GM12878 (cell line): ENCODE results near the gene MAP3K4. TPM values are rescaled to one million over a fixed set of nuclear protein-coding genes. Genes with fewer than 3 reads are reported as not detected.

Source experiments
- ATAC-seq: fragments of 200-7000 bp; cut with Tn5 transposase; 3 replicates; pipeline ENCODE4 v1.9.1; 2020; ENCODE audit warnings: mild to moderate bottlenecking, moderate library complexity
- BruUV-seq: library from RNA; stranded (reverse); fragments of 400-500 nt; replicated peaks from 2 replicates; lab custom pipeline; 2021; lab: Mats Ljungman, UMichigan
- CTCF ChIA-PET: fragments of 300-600 bp; sonication (Branson Sonifier 250); formaldehyde crosslinking; extraction: SDS; loops from one replicate; lab custom pipeline; 2021; ENCODE audit warnings: inconsistent platforms; lab: Yijun Ruan, JAX
- POLR2A ChIA-PET: fragments of 350-600 bp; formaldehyde crosslinking; extraction: SDS; loops from one replicate; lab custom pipeline; 2021; ENCODE audit warnings: inconsistent platforms; lab: Charles Lee
- RAD21 ChIA-PET: fragments of 300-600 bp; sonication (Branson Sonifier 250); formaldehyde crosslinking; loops from one replicate; lab custom pipeline; 2023; ENCODE audit warnings: antibody characterized with exemption; ENCODE audit not compliant: unreplicated experiment; lab: Charles Lee
- SMC1A ChIA-PET: fragments of 300-600 bp; sonication (Branson Sonifier 250); formaldehyde crosslinking; loops from one replicate; lab custom pipeline; 2023; ENCODE audit not compliant: unreplicated experiment, uncharacterized antibody; lab: Charles Lee
- DNase-seq: peaks from one replicate; pipeline ENCODE4 v3.0.0-alpha.2; 2011; ENCODE audit warnings: low read depth, low spot score
- FAIRE-seq: peaks from 3 replicates; lab custom pipeline; 2011; peaks lifted over from hg19 to GRCh38; lab: Jason Lieb, UNC
- H2AFZ ChIP-seq: 2 replicates; pipeline ENCODE4 v1.6.0; 2011; ENCODE audit warnings: low read depth, low read length, control low read depth; ENCODE audit not compliant: control insufficient read depth
- H3K27ac ChIP-seq: 2 replicates; pipeline ENCODE4 v1.5.1; 2011; ENCODE audit warnings: control low read depth; ENCODE audit not compliant: control insufficient read depth, insufficient read depth
- H3K27me3 ChIP-seq, 2 experiments: replicated peaks in 1 of 2; 2 replicates each; pipeline versions ENCODE4 v1.6.0 to v1.6.1; 2011; ENCODE audit warnings: low read length in 1 of 2; ENCODE audit not compliant: control insufficient read depth in 2 of 2, insufficient read depth in 2 of 2
- H3K36me3 ChIP-seq, 2 experiments: 2 replicates each; pipeline ENCODE4 v1.5.1; 2011; ENCODE audit warnings: low read length in 1 of 2; ENCODE audit not compliant: control insufficient read depth in 2 of 2, insufficient read depth in 2 of 2
- H3K4me1 ChIP-seq: 2 replicates; pipeline ENCODE4 v1.6.1; 2011; ENCODE audit warnings: mild to moderate bottlenecking, low read length, moderate library complexity, mixed read lengths; ENCODE audit not compliant: control insufficient read depth, insufficient read depth
- H3K4me2 ChIP-seq: 2 replicates; pipeline ENCODE4 v1.6.0; 2011; ENCODE audit warnings: control low read depth; ENCODE audit not compliant: control insufficient read depth, insufficient read depth
- H3K4me3 ChIP-seq: fragments of 200-600 bp; sonication (generic); 2 replicates; pipeline ENCODE4 v1.5.1; 2016
- H3K79me2 ChIP-seq: 2 replicates; pipeline ENCODE4 v1.6.0; 2011; ENCODE audit warnings: low read length; ENCODE audit not compliant: control insufficient read depth, insufficient read depth
- H3K9ac ChIP-seq: 2 replicates; pipeline ENCODE4 v1.8.0; 2011; ENCODE audit warnings: low read length, control low read depth, mixed read lengths; ENCODE audit not compliant: control insufficient read depth, insufficient read depth
- H3K9me3 ChIP-seq: replicated peaks from 3 replicates; pipeline ENCODE4 v1.5.1; 2011; ENCODE audit warnings: mild to moderate bottlenecking, low read length; ENCODE audit not compliant: control insufficient read depth, insufficient read depth
- H4K20me1 ChIP-seq: 2 replicates; pipeline ENCODE4 v1.6.0; 2011; ENCODE audit not compliant: control insufficient read depth, insufficient read depth
- BCLAF1 ChIP-seq: fragments of 450-650 bp; IDR thresholded peaks from 2 replicates; pipeline ENCODE4 v1.6.1; 2017; ENCODE audit warnings: antibody characterized with exemption, mild to moderate bottlenecking, moderate library complexity
- CHD1 ChIP-seq: IDR thresholded peaks from 2 replicates; pipeline ENCODE4 v1.6.1; 2012; ENCODE audit warnings: low read depth, low read length, improper control_type of control experiment
- IKZF1 ChIP-seq: fragments of 450-650 bp; conservative IDR thresholded peaks from 2 replicates; pipeline ENCODE4 v1.6.1; 2017; ENCODE audit warnings: antibody characterized with exemption, mild to moderate bottlenecking
- MYC ChIP-seq: IDR thresholded peaks from 2 replicates; pipeline ENCODE4 v1.6.1; 2011; ENCODE audit warnings: mild to moderate bottlenecking, low read length, moderate library complexity, inconsistent platforms; ENCODE audit not compliant: insufficient read depth, insufficient replicate concordance, insufficient read length, severe bottlenecking
- PAX5 ChIP-seq: IDR thresholded peaks from 2 replicates; pipeline ENCODE4 v1.6.1; 2011; ENCODE audit warnings: low read depth, low read length, borderline replicate concordance
- RB1 ChIP-seq: fragments of 450-650 bp; formaldehyde crosslinking; IDR thresholded peaks from 2 replicates; pipeline ENCODE4 v1.6.1; 2017; ENCODE audit warnings: mild to moderate bottlenecking, borderline replicate concordance
- RELA ChIP-seq: fragments of 450-650 bp; IDR thresholded peaks from 2 replicates; pipeline ENCODE4 v1.8.0; 2014; ENCODE audit warnings: borderline replicate concordance; ENCODE audit not compliant: partially characterized antibody
- RELB ChIP-seq: fragments of 450-650 bp; IDR thresholded peaks from 2 replicates; pipeline ENCODE4 v1.6.1; 2017; ENCODE audit warnings: low read depth, mild to moderate bottlenecking, moderate library complexity
- SPI1 ChIP-seq: IDR thresholded peaks from 2 replicates; pipeline ENCODE4 v1.6.1; 2011; ENCODE audit warnings: low read depth, mild to moderate bottlenecking, low read length, moderate library complexity, borderline replicate concordance; ENCODE audit not compliant: insufficient read depth
- SREBF1 ChIP-seq: IDR thresholded peaks from 2 replicates; pipeline ENCODE4 v1.6.1; 2012; ENCODE audit warnings: mild to moderate bottlenecking, low read length
- WGBS: methylation state at CpG from one replicate; pipeline ENCODE4 v1.1.6; 2016; ENCODE audit warnings: low lambda C conversion rate; ENCODE audit not compliant: insufficient replicate concordance, insufficient coverage; ENCODE audit errors: missing lambda C conversion rate; 5-methylcytosine and 5-hydroxymethylcytosine counted together
- in situ Hi-C: fragments of 300-500 bp; cut with MboI; formaldehyde crosslinking; loops from 9 replicates; pipeline ENCODE4 v1.14.3; 2018; ENCODE audit warnings: mixed read lengths
- intact Hi-C: fragments of 100-400 bp; cut with micrococcal nuclease; formaldehyde crosslinking; loops from one replicate; pipeline ENCODE4 v1.14.2; 2022; ENCODE audit not compliant: unreplicated experiment
- polyA plus RNA-seq, 11 experiments: library from polyadenylated mRNA; depleted of rRNA in 4 of 11; unstranded in 6 of 11; stranded (reverse) in 5 of 11; fragments of >200 nt; fragmentation: Nextera tagmentation in 4 of 11; fragmentation: Illumina TruSeq in 1 of 11; extraction: Ambion mirVana in 4 of 11; extraction: Trizol in 1 of 11; gene quantifications; 1 replicate in 1 of 11; 2 replicates in 10 of 11; pipeline versions ENCODE4 v1.2.1 to v1.2.3, GENCODE V29; 2011 to 2016; ENCODE audit warnings: inconsistent platforms in 2 of 11, missing spikeins in 2 of 11, low read depth in 1 of 11
- total RNA-seq, 4 experiments: library from RNA; depleted of rRNA in 3 of 4; stranded (reverse); fragments of >200 nt in 3 of 4; fragmentation: Illumina TruSeq in 1 of 4; extraction: Trizol in 1 of 4; gene quantifications; 2 replicates each; pipeline versions ENCODE4 v1.2.1 to v1.2.3, GENCODE V29; 2013 to 2021

The MAP3K4 gene
- total and polyA plus RNA-seq, 10 of the 15 experiments (the other 5 are each of a cell fraction or from before 2014, with no cell fraction given) = 14.0 to 44.5 (median 23.1) TPM

GRCh38 chr6:161153725-161154124 is 162.2 kb downstream of the MAP3K4 start:
- ATAC-seq (no peak), FAIRE-seq (no peak), DNase-seq (no peak)
- TF ChIP-seq RB1 = no peak
- no peak for TF ChIP-seq BCLAF1
- TF ChIP-seq RELB = no peak
- no peak for TF ChIP-seq IKZF1
- TF ChIP-seq MYC = no peak
- no peak for TF ChIP-seq SPI1
- TF ChIP-seq SREBF1 = no peak
- TF ChIP-seq CHD1 = no peak
- TF ChIP-seq RELA = no peak
- TF ChIP-seq PAX5 = no peak
- WGBS = 52% methylated on average over 10 of the region's 10 CpGs
- BruUV-seq = no TSS peak
- H4K20me1 ChIP-seq = no peaks in the 10 kb centered on the region; the same call in 1 of the 2 replicates
- POLR2A ChIA-PET = no interaction called here
- RAD21 ChIA-PET = no interaction called here
- no peaks in the 10 kb centered on the region for H3K79me2 ChIP-seq
- H3K36me3 ChIP-seq = no peaks in the 10 kb centered on the region
- in situ Hi-C loops (no loop called here), intact Hi-C loops (loop anchor here (5.0 kb wide), 1 partner anchor 219 kb away; no protein-coding TSS in a partner anchor)
- no peak overlapping the region for H3K4me3 ChIP-seq
- no peaks in the 10 kb centered on the region for H3K27me3 ChIP-seq
- H3K9ac ChIP-seq = no peak overlapping the region
- H3K4me2 ChIP-seq = no peak overlapping the region
- H3K4me1 ChIP-seq = no peaks in the 10 kb centered on the region
- SMC1A ChIA-PET = interaction anchor here (1.6 kb wide), 1 partner anchor 45 kb away, joined by 3 read pairs; no protein-coding TSS in a partner anchor
- CTCF ChIA-PET = interaction anchor here (0.5 to 1.7 kb wide), 2 partner anchors 95 to 217 kb away, joined by 3 to 7 read pairs; no protein-coding TSS in a partner anchor
- H2AFZ ChIP-seq = no peak overlapping the region
- H3K27ac ChIP-seq = no peak overlapping the region
- no peaks in the 10 kb centered on the region; the same call in 2 of the 3 replicates for H3K9me3 ChIP-seq
